M059J (cell line): ENCODE data around the gene TNN. TPM values are rescaled to one million over a fixed set of nuclear protein-coding genes. Genes with fewer than 3 reads are reported as not detected.

Experiments
- DNase-seq: peaks from one replicate; pipeline ENCODE4 v3.0.0-alpha.2; 2012; ENCODE audit warnings: low read depth
- total RNA-seq: library from RNA; depleted of rRNA; stranded (reverse); fragments of >200 nt; shearing (Covaris generic); gene quantifications from 2 replicates; pipeline ENCODE4 v1.2.3, GENCODE V29; 2014; rRNA removed

The TNN gene
- total RNA-seq, 1 experiment from 2014 or later = not detected

GRCh38 chr1:175176246-175176645 is 108.6 kb downstream of the TNN start:
- peak; percentile 51 for DNase-seq

- no peak for DNase-seq
Measured at GRCh38 chr1:175178056-175178455, 110.4 kb downstream of the TNN start.

- no peak for DNase-seq
Measured at GRCh38 chr1:175178456-175178855, 110.8 kb downstream of the TNN start.

- DNase-seq = peak; percentile 56
Measured at GRCh38 chr1:175179837-175180590, 112.4 kb downstream of the TNN start.

- no peak for DNase-seq
Measured at GRCh38 chr1:175182201-175182746, 114.6 kb downstream of the TNN start.

- DNase-seq = no peak
Measured at GRCh38 chr1:175183586-175183985, 116.0 kb downstream of the TNN start.

- no peak for DNase-seq
Measured at GRCh38 chr1:175185903-175186302, 118.3 kb downstream of the TNN start.

- no peak for DNase-seq
Measured at GRCh38 chr1:175186433-175187160, 119.0 kb downstream of the TNN start.

GRCh38 chr1:175188936-175189335 is 121.3 kb downstream of the TNN start:
- DNase-seq = no peak

GRCh38 chr1:175191659-175192058 is 124.0 kb downstream of the TNN start:
- peak; percentile 39 for DNase-seq

- DNase-seq = peak; percentile 55
Measured at GRCh38 chr1:175192111-175192629, 124.5 kb downstream of the TNN start.

- peak; percentile 73 for DNase-seq
Measured at GRCh38 chr1:175192630-175193526, 125.2 kb downstream of the TNN start, which contains the start of gene KIAA0040. Gene KIAA0040 (minus strand): TSS chr1:175192776. CDS start chr1:175161013, 31,763 bp downstream.

GRCh38 chr1:175193527-175193910 is 125.9 kb downstream of the TNN start:
- DNase-seq = peak; percentile 40

GRCh38 chr1:175195281-175195680 is 127.6 kb downstream of the TNN start:
- DNase-seq = no peak

GRCh38 chr1:175195798-175196197 is 128.2 kb downstream of the TNN start:
- DNase-seq = no peak

GRCh38 chr1:175197531-175197930 is 129.9 kb downstream of the TNN start:
- DNase-seq = peak; percentile 82

Other genes with a start within 250 kb of the TNN start
- 179 and 209 TPM in 2 replicates for gene CACYBP, start 67.9 kb upstream of the TNN start, total RNA-seq
- 26.1 and 33.4 TPM in 2 replicates for gene MRPS14, start 44.4 kb upstream of the TNN start, total RNA-seq
- 4.4 and 4.6 TPM in 2 replicates for gene KIAA0040, start 124.9 kb downstream of the TNN start, total RNA-seq